H1 (cell line): ENCODE results near the gene FSCN2. TPM values are rescaled to one million over a fixed set of nuclear protein-coding genes. Genes with fewer than 3 reads are reported as not detected.

Experiments
- CTCF ChIA-PET: fragments of 300-600 bp; sonication (Branson Sonifier 250); formaldehyde crosslinking; loops from one replicate; lab custom pipeline; 2021; ENCODE audit not compliant: partially characterized antibody; lab: Charles Lee
- POLR2A ChIA-PET: fragments of 300-600 bp; sonication (Branson Sonifier 250); formaldehyde crosslinking; loops from one replicate; lab custom pipeline; 2021; ENCODE audit warnings: inconsistent platforms; ENCODE audit not compliant: partially characterized antibody; lab: Charles Lee
- DNase-seq, 2 experiments: peaks; one replicate each; pipeline versions ENCODE4 v3.0.0 to v3.0.0-alpha.2; 2010 to 2022; ENCODE audit warnings: low spot score in 2 of 2, low read depth in 1 of 2, mixed read lengths in 1 of 2
- FAIRE-seq: peaks from 2 replicates; lab custom pipeline; 2011; peaks lifted over from hg19 to GRCh38; lab: Jason Lieb, UNC
- H2AFZ ChIP-seq: 2 replicates; pipeline ENCODE4 v1.8.1; 2012; ENCODE audit warnings: low read length, inconsistent platforms
- H2AK5ac ChIP-seq: 2 replicates; pipeline ENCODE4 v1.6.1; 2013; ENCODE audit warnings: low read depth, low read length
- H2BK120ac ChIP-seq: replicated peaks from 2 replicates; pipeline ENCODE3; 2013; ENCODE audit warnings: low read depth, low read length, inconsistent platforms
- H2BK12ac ChIP-seq: 2 replicates; pipeline ENCODE4 v1.6.1; 2013; ENCODE audit warnings: low read depth, low read length
- H2BK15ac ChIP-seq: 2 replicates; pipeline ENCODE4 v1.6.1; 2013; ENCODE audit warnings: low read length
- H2BK20ac ChIP-seq: 2 replicates; pipeline ENCODE4 v1.6.1; 2013; ENCODE audit warnings: low read length
- H2BK5ac ChIP-seq: 2 replicates; pipeline ENCODE4 v1.6.1; 2013; ENCODE audit warnings: low read depth, low read length
- H3K14ac ChIP-seq: 2 replicates; pipeline ENCODE4 v1.6.1; 2013; ENCODE audit warnings: inconsistent platforms; ENCODE audit not compliant: insufficient read length
- H3K18ac ChIP-seq: 2 replicates; pipeline ENCODE4 v1.6.1; 2013; ENCODE audit warnings: low read length; ENCODE audit errors: extremely low read depth
- H3K23ac ChIP-seq: 2 replicates; pipeline ENCODE4 v1.6.1; 2013; ENCODE audit warnings: inconsistent platforms; ENCODE audit not compliant: insufficient read length
- H3K23me2 ChIP-seq: 2 replicates; pipeline ENCODE4 v1.6.1; 2013; ENCODE audit warnings: low read depth, low read length
- H3K27ac ChIP-seq: 2 replicates; pipeline ENCODE4 v1.6.1; 2011; ENCODE audit warnings: low read depth, low read length, inconsistent platforms
- H3K27me3 ChIP-seq, 4 experiments: replicated peaks in 1 of 4; 1 replicate in 1 of 4; 2 replicates in 3 of 4; pipeline versions ENCODE4 v1.6.1 to v1.8.1; 2011 to 2013; ENCODE audit warnings: low read length in 3 of 4, mild to moderate bottlenecking in 3 of 4, inconsistent platforms in 2 of 4, mixed read lengths in 2 of 4, moderate library complexity in 1 of 4; ENCODE audit not compliant: control insufficient read depth in 3 of 4, insufficient read depth in 3 of 4; ENCODE audit errors: extremely low read depth in 1 of 4
- H3K36me3 ChIP-seq, 4 experiments: 2 replicates each; pipeline versions ENCODE4 v1.6.1 to v1.8.1; 2011 to 2013; ENCODE audit warnings: mild to moderate bottlenecking in 4 of 4, low read length in 3 of 4, moderate library complexity in 2 of 4, control low read depth in 1 of 4, inconsistent platforms in 1 of 4; ENCODE audit not compliant: insufficient read depth in 4 of 4, control insufficient read depth in 2 of 4
- H3K4ac ChIP-seq: replicated peaks from 2 replicates; pipeline ENCODE3; 2013; ENCODE audit warnings: low read length, low read depth, mixed read lengths, inconsistent platforms; ENCODE audit not compliant: insufficient read length
- H3K4me1 ChIP-seq, 4 experiments: replicated peaks in 1 of 4; 1 replicate in 1 of 4; 2 replicates in 3 of 4; pipeline versions ENCODE4 v1.6.1 to v1.8.1; 2011 to 2013; ENCODE audit warnings: low read length in 3 of 4, inconsistent platforms in 2 of 4, mixed read lengths in 1 of 4; ENCODE audit not compliant: insufficient read depth in 4 of 4, control insufficient read depth in 3 of 4
- H3K4me2 ChIP-seq, 2 experiments: 2 replicates each; pipeline versions ENCODE4 v1.6.1 to v1.8.1; 2011 to 2013; ENCODE audit warnings: low read depth in 2 of 2, low read length in 2 of 2, control low read depth in 1 of 2, inconsistent platforms in 1 of 2, mild to moderate bottlenecking in 1 of 2; ENCODE audit not compliant: insufficient read depth in 1 of 2
- H3K4me3 ChIP-seq, 4 experiments: fragments of 200-600, 300-600 bp in 1 of 4; sonication (generic), shearing (Covaris generic), sonication (Bioruptor Twin) in 1 of 4; 2 replicates each; pipeline versions ENCODE4 v1.5.1 to v1.8.1; 2011 to 2016; ENCODE audit warnings: low read length in 4 of 4, low read depth in 3 of 4, control low read depth in 2 of 4, inconsistent platforms in 2 of 4, mild to moderate bottlenecking in 2 of 4, mixed read lengths in 1 of 4, moderate library complexity in 1 of 4; ENCODE audit not compliant: insufficient read depth in 2 of 4; ENCODE audit errors: extremely low read depth in 1 of 4
- H3K56ac ChIP-seq: replicated peaks from 2 replicates; pipeline ENCODE3; 2013; ENCODE audit warnings: low read depth, mild to moderate bottlenecking, mixed read lengths, low read length, inconsistent platforms; ENCODE audit not compliant: insufficient read length
- H3K79me1 ChIP-seq: 2 replicates; pipeline ENCODE4 v1.6.1; 2013; ENCODE audit warnings: low read depth, low read length, control low read depth
- H3K79me2 ChIP-seq, 2 experiments: 2 replicates each; pipeline versions ENCODE4 v1.6.1 to v1.8.1; 2012 to 2013; ENCODE audit warnings: low read length in 2 of 2, mild to moderate bottlenecking in 2 of 2, inconsistent platforms in 1 of 2; ENCODE audit not compliant: insufficient read depth in 2 of 2, control insufficient read depth in 1 of 2
- H3K9ac ChIP-seq, 4 experiments: replicated peaks in 1 of 4; 1 replicate in 1 of 4; 2 replicates in 3 of 4; pipeline versions ENCODE4 v1.6.1 to v1.8.1; 2011 to 2013; ENCODE audit warnings: low read depth in 3 of 4, low read length in 3 of 4, control low read depth in 2 of 4, mild to moderate bottlenecking in 2 of 4, moderate library complexity in 2 of 4, inconsistent platforms in 1 of 4; ENCODE audit errors: extremely low read depth in 1 of 4
- H3K9me3 ChIP-seq, 2 experiments: 2 replicates each; pipeline versions ENCODE4 v1.6.1 to v1.8.1; 2012 to 2013; ENCODE audit warnings: mild to moderate bottlenecking in 2 of 2, moderate library complexity in 2 of 2, control low read depth in 1 of 2, inconsistent platforms in 1 of 2, low read depth in 1 of 2, low read length in 1 of 2, mixed read lengths in 1 of 2; ENCODE audit not compliant: insufficient read depth in 2 of 2
- H4K20me1 ChIP-seq, 2 experiments: replicated peaks in 1 of 2; 2 replicates each; pipeline versions ENCODE3 to v1.8.1; 2011 to 2013; ENCODE audit warnings: inconsistent platforms in 2 of 2, low read length in 2 of 2, mild to moderate bottlenecking in 1 of 2; ENCODE audit not compliant: insufficient read depth in 2 of 2, control insufficient read depth in 1 of 2
- H4K5ac ChIP-seq: 2 replicates; pipeline ENCODE4 v1.6.1; 2013; ENCODE audit warnings: low read length, low read depth, mixed read lengths, inconsistent platforms; ENCODE audit not compliant: insufficient read length
- H4K8ac ChIP-seq: 2 replicates; pipeline ENCODE4 v1.8.0; 2013; ENCODE audit warnings: mild to moderate bottlenecking, moderate library complexity, low read length, inconsistent platforms; ENCODE audit not compliant: insufficient read depth; ENCODE audit errors: extremely low read depth
- H4K91ac ChIP-seq: replicated peaks from 2 replicates; pipeline ENCODE3; 2013; ENCODE audit warnings: low read length, mixed read lengths, inconsistent platforms; ENCODE audit not compliant: insufficient read length
- CBX5 ChIP-seq: fragments of 300-800, 300-1000 bp; sonication (generic); IDR thresholded peaks from 2 replicates; pipeline ENCODE4 v1.7.1; 2016; ENCODE audit warnings: antibody characterized with exemption, low read length, low read depth
- CTCF ChIP-seq, 3 experiments: IDR thresholded peaks; 1 replicate in 2 of 3; 2 replicates in 1 of 3; pipeline versions ENCODE4 v1.5.1 to v1.6.1; 2011; ENCODE audit warnings: low read length in 3 of 3, mild to moderate bottlenecking in 3 of 3, inconsistent platforms in 2 of 3, low read depth in 1 of 3, moderate library complexity in 1 of 3; ENCODE audit not compliant: insufficient read depth in 1 of 3; ENCODE audit errors: control extremely low read depth in 1 of 3
- RBBP5 ChIP-seq: IDR thresholded peaks from 2 replicates; pipeline ENCODE4 v1.7.1; 2012; ENCODE audit warnings: low read depth, mild to moderate bottlenecking, inconsistent platforms, low read length, moderate library complexity, borderline replicate concordance
- SAP30 ChIP-seq: fragments of 300-600 bp; sonication (generic); IDR thresholded peaks from 2 replicates; pipeline ENCODE4 v1.7.1; 2012; ENCODE audit warnings: low read length, moderate library complexity, mild to moderate bottlenecking, inconsistent platforms; ENCODE audit not compliant: insufficient read depth, insufficient replicate concordance
- SIX5 ChIP-seq: IDR thresholded peaks from 2 replicates; pipeline ENCODE4 v1.6.1; 2011; ENCODE audit warnings: mild to moderate bottlenecking, low read depth, low read length
- SP2 ChIP-seq: IDR thresholded peaks from 2 replicates; pipeline ENCODE4 v1.6.1; 2012; ENCODE audit warnings: mild to moderate bottlenecking, low read length, inconsistent platforms
- whole genome bisulfite sequencing, 2 experiments: shearing (Covaris generic) in 1 of 2; methylation state at CpG; one replicate each; pipeline versions ENCODE4 v1.1.6 to v1.1.7; 2013 to 2015; ENCODE audit warnings: low lambda C conversion rate in 2 of 2, mixed read lengths in 2 of 2, inconsistent platforms in 1 of 2, low coverage in 1 of 2, missing lambda C conversion rate in 1 of 2; ENCODE audit not compliant: insufficient replicate concordance in 2 of 2, insufficient coverage in 1 of 2, insufficient read length in 1 of 2; ENCODE audit errors: extremely low coverage in 1 of 2, missing lambda C conversion rate in 1 of 2; 5-methylcytosine and 5-hydroxymethylcytosine counted together
- polyA plus RNA-seq, 7 experiments: library from polyadenylated mRNA; depleted of rRNA in 3 of 7; stranded (reverse) in 5 of 7; unstranded in 2 of 7; fragments of >200 nt in 5 of 7; fragments of 200-250 nt in 2 of 7; gene quantifications; 1 replicate in 5 of 7; 2 replicates in 1 of 7; 4 replicates in 1 of 7; pipeline versions ENCODE4 v1.2.1 to v1.2.3, GENCODE V29; 2011 to 2013; ENCODE audit warnings: missing spikeins in 2 of 7, mixed read lengths in 2 of 7
- total RNA-seq: library from RNA; stranded (reverse); fragmentation: NEBNext Ultra II Directional; extraction: Animal tissue kit (Norgen Biotek cat#: 25700); gene quantifications from 2 replicates; pipeline ENCODE4 v1.2.1, GENCODE V29; 2021

The FSCN2 gene
- total and polyA plus RNA-seq, 2 of the 8 experiments (the other 6 are each of a cell fraction or from before 2014, with no cell fraction given), result 0.18 to 0.30 TPM

GRCh38 chr17:81565231-81565630, 37.1 kb downstream of the FSCN2 start:
- no peaks in the 10 kb centered on the region for H3K27me3 ChIP-seq
- H3K79me1 ChIP-seq, result no peaks in the 10 kb centered on the region; the same call in 1 of the 2 replicates
- H2AFZ ChIP-seq, result no peak overlapping the region
- H3K4me3 ChIP-seq, result no peak overlapping the region
- no peaks in the 10 kb centered on the region for H3K23me2 ChIP-seq
- H2BK5ac ChIP-seq, result no peak overlapping the region
- H3K9ac ChIP-seq, result no peak overlapping the region
- H4K5ac ChIP-seq, result no peak overlapping the region
- CTCF ChIA-PET, result interaction anchor here (0.6 to 3.2 kb wide), 6 partner anchors 9 to 124 kb away, joined by 3 to 11 read pairs (median 4); partner anchors contain the start of gene FAAP100
- H3K9me3 ChIP-seq, result no peaks in the 10 kb centered on the region
- H4K91ac ChIP-seq, result no peak overlapping the region
- H2BK15ac ChIP-seq, result no peak overlapping the region
- 95% methylated on average over 16 of the region's 16 CpGs; no CpG with 5 or more reads in 1 of the 2 experiments for WGBS, 2 experiments
- peaks cover 0 to 5% of the 10 kb centered on the region in 2 experiments for H4K20me1 ChIP-seq
- no peak overlapping the region for H2AK5ac ChIP-seq
- no peak overlapping the region for H3K14ac ChIP-seq
- H2BK20ac ChIP-seq, result no peak overlapping the region
- no peak overlapping the region for H3K18ac ChIP-seq
- POLR2A ChIA-PET, result interaction anchor here (0.8 to 2.1 kb wide), 3 partner anchors 17 to 83 kb away, joined by 3 to 6 read pairs (median 4); no protein-coding TSS in a partner anchor
- H3K79me2 ChIP-seq, result no peaks in the 10 kb centered on the region
- no peak for DNase-seq
- TF ChIP-seq SP2 (no peak), CTCF (IDR thresholded peaks at IDR 0.05; ENCODE audit: control extremely low read depth in 1 of 3, insufficient read depth in 1 of 3, low read depth in 1 of 3, low read length in 3 of 3) (no peak), RBBP5 (no peak), CBX5 (no peak), SIX5 (no peak), SAP30 (no peak)
- no peak overlapping the region for H2BK120ac ChIP-seq
- no peak overlapping the region for H3K4me2 ChIP-seq
- H4K8ac ChIP-seq, result no peak overlapping the region
- H3K36me3 ChIP-seq, result peaks cover 17 to 85% (median 42%) of the 10 kb centered on the region in 4 experiments
- H3K4me1 ChIP-seq, result no peaks in the 10 kb centered on the region
- no peak overlapping the region for H3K4ac ChIP-seq
- H3K56ac ChIP-seq, result no peak overlapping the region
- no peak overlapping the region for H3K27ac ChIP-seq
- no peak overlapping the region for H2BK12ac ChIP-seq
- no peak for FAIRE-seq
- no peak overlapping the region for H3K23ac ChIP-seq
